T-helper 1 cell treated with Interleukin-12 subunit alpha and Interleukin-12 subunit beta and Interleukin-4 antibody, amounts not matched to agents 30 μg/mL and 1 μg/mL, for 36 hours (primary cell): ENCODE data around the gene RRBP1.
"Not testable (repeated sequence)": the region's sequence is repeated elsewhere in the genome, so short reads cannot be mapped to it uniquely, and the experiment has no call there.

Source experiments
- H3K27ac Mint-ChIP-seq: one replicate; pipeline ENCODE4 v1.8.0; 2021; ENCODE audit warnings: mild to moderate bottlenecking, mixed read lengths
- H3K27me3 Mint-ChIP-seq: one replicate; pipeline ENCODE4 v1.8.0; 2021; ENCODE audit warnings: low read depth, mixed read lengths
- H3K36me3 Mint-ChIP-seq: one replicate; pipeline ENCODE4 v1.8.0; 2021; ENCODE audit warnings: low read depth, mixed read lengths
- H3K4me1 Mint-ChIP-seq: one replicate; pipeline ENCODE4 v1.8.0; 2021; ENCODE audit warnings: low read depth, mixed read lengths
- H3K4me3 Mint-ChIP-seq: one replicate; pipeline ENCODE4 v1.8.0; 2021; ENCODE audit warnings: mild to moderate bottlenecking, moderate library complexity, mixed read lengths
- H3K9me3 Mint-ChIP-seq: one replicate; pipeline ENCODE4 v1.8.0; 2021; ENCODE audit warnings: mixed read lengths

RRBP1 gene

DNA sequence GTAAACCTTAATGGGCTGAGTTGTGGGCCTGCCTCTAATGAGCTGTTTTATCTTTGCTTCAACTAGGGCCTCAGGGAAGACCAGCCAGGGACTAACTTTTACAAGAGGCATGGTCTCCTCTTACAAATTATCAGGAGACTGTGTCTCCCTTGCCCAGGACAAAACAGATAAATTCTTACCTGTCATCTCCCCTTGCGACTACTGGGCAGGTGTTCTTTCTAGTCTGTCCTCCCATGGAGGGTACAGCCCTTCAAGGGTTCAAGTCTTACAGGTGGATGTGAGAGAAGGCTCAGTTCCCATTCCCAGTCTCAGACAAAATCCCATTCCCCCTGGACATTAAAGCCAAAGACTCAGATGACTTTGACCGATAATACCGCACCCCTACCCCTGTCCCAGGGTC lies 13.6 kb downstream of the RRBP1 start:
- no peak overlapping the region for H3K27ac Mint-ChIP-seq

DNA sequence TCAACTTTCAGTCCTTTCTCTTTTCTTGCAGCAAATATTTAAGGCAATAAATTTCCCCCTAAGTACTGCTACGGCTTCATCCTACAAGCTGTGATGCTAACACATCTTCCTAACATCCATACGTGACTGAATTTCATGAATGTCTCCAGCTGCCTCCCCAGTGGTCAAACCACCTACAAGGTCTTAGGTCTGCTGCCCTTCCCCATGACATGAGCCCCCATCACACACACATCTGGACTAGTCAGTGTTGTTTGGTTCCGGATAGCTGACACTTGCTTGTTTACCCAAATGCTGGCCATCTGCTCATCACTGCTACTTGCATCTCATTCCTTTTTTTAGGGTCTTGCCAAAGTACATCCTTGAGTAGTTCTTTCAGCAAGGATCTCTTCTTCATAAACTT lies 14.6 kb downstream of the RRBP1 start:
- Mint-ChIP-seq H3K36me3 (peaks cover 30% of the 10 kb centered on the region), H3K4me3 (no peak overlapping the region), H3K27me3 (no peaks in the 10 kb centered on the region), H3K27ac (no peak overlapping the region), H3K4me1 (peaks cover 53% of the 10 kb centered on the region), H3K9me3 (no peaks in the 10 kb centered on the region)

More for the DNA sequence above, 13.6 kb downstream of the RRBP1 start:
- H3K27me3 Mint-ChIP-seq = no peaks in the 10 kb centered on the region
- no peaks in the 10 kb centered on the region for H3K9me3 Mint-ChIP-seq
- peaks cover 47% of the 10 kb centered on the region for H3K4me1 Mint-ChIP-seq
- H3K36me3 Mint-ChIP-seq = peaks cover 32% of the 10 kb centered on the region
- no peak overlapping the region for H3K4me3 Mint-ChIP-seq

DNA sequence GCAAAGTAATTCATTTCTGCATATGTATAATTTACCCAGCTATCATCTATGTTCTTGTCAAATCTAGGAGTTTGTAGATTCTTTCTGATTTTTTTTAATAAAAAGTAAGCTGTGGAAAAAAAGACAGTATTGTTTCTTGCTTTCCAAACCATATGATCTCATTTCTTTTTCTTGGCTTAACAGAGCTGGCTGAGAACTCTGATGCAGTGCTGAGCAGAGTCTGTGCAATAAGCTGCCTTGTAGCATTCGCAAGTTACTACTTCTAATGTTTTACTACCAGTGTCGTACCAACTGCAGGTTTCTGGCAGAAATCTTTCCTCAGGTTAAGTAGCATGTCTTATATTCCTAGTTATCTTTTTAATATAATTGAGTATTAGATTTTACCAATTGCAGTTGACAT lies 15.6 kb downstream of the RRBP1 start:
- H3K4me1 Mint-ChIP-seq = peaks cover 60% of the 10 kb centered on the region
- no peak overlapping the region for H3K4me3 Mint-ChIP-seq
- no peak overlapping the region for H3K27ac Mint-ChIP-seq
- peaks cover 29% of the 10 kb centered on the region for H3K36me3 Mint-ChIP-seq
- no peaks in the 10 kb centered on the region for H3K27me3 Mint-ChIP-seq
- H3K9me3 Mint-ChIP-seq = no peaks in the 10 kb centered on the region

DNA sequence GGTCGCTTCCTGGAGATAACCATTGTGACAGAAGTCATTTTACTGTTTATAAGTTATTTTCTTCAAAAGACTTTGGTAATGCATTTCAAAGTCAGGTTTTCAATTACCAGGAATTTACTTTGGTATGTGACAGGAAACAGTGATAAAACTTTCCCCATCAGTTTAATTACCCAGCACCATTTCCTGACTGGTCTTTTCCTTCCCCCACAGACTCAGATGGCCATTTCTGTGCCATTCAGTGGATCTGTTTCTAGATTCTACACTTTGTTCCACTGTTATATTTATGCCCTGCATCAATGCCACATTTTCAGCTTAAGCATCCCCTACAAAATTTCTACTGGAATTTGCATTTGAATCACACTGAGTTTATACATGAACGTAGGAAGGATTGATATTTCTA lies 16.3 kb downstream of the RRBP1 start:
- Mint-ChIP-seq H3K27me3 (no peaks in the 10 kb centered on the region), H3K36me3 (peaks cover 23% of the 10 kb centered on the region), H3K4me1 (peaks cover 57% of the 10 kb centered on the region), H3K9me3 (no peaks in the 10 kb centered on the region), H3K27ac (peak overlapping the region; percentile 52), H3K4me3 (no peak overlapping the region)

DNA sequence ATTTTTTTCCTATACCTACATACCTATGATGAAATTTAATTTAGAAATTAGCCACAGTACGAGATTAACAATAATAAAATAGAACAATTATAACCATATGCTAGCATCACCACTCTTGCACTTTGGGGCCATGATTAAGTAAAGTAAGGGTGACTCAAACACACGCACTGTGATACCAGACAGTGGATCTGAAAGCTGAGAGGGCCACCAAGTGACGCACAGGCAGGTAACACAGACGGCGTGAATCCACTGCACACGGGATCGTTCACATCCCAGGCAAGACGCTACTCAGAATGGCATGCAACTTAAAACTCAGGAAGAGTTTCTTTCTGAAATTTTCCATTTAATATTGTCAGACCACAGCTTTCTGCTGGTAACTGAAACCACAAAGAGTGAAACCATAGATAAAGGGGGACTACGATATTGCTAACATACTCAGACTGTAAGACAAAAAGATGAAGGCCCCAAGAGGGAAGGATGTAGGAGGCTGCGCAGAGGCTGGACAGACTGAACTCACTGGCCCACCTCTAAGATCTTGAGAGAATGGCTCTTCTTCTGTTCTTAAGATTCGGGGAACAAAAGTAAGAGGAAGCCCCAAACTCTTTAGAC lies 17.9 kb downstream of the RRBP1 start:
- Mint-ChIP-seq H3K36me3 (peaks cover 33% of the 10 kb centered on the region), H3K27ac (peak overlapping the region; percentile 67), H3K9me3 (no peaks in the 10 kb centered on the region), H3K27me3 (no peaks in the 10 kb centered on the region), H3K4me1 (peaks cover 56% of the 10 kb centered on the region), H3K4me3 (peak overlapping the region; percentile 14)

DNA sequence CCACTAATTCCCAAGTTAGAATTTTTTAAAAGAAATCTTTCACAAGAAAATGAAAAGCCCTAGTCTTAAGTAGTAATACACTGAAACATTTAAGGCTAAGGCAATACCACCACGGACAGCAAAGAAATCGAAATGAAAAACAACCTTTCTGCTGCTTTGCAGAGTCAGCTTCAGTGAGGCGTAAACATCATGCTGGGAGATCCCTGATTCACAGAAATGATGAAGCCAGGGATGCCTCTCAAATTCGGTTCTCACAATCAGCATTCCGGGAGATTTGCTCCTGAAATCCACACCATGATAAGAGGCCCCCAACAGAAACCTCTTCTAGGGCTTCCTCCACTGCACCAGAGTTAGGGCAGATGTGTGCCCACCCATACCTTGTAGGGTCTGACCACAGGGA lies 18.6 kb downstream of the RRBP1 start:
- H3K4me1 Mint-ChIP-seq = peaks cover 56% of the 10 kb centered on the region
- H3K36me3 Mint-ChIP-seq = peaks cover 31% of the 10 kb centered on the region
- no peaks in the 10 kb centered on the region for H3K27me3 Mint-ChIP-seq
- no peak overlapping the region for H3K4me3 Mint-ChIP-seq
- H3K9me3 Mint-ChIP-seq = no peaks in the 10 kb centered on the region
- H3K27ac Mint-ChIP-seq = no peak overlapping the region

DNA sequence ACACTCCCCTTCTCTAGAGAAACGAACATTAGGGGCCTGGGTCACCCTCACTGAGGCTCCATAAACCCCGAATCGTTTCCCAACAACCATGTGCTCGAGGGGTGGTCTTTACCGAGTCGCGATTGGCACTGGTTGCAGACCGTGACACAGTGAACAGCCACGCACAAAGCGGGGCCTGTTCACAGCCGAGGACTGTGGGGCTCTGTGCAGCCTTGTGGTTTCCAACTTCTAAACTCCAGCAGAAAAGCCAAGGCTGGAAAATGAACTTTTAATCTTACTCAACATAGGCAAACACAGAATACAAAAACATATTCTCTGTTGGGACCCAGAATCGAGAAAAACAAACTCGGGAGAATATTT lies 19.0 kb downstream of the RRBP1 start:
- Mint-ChIP-seq H3K27me3 (no peaks in the 10 kb centered on the region), H3K4me3 (no peak overlapping the region), H3K27ac (no peak overlapping the region), H3K4me1 (peaks cover 55% of the 10 kb centered on the region), H3K36me3 (peaks cover 31% of the 10 kb centered on the region), H3K9me3 (no peaks in the 10 kb centered on the region)

DNA sequence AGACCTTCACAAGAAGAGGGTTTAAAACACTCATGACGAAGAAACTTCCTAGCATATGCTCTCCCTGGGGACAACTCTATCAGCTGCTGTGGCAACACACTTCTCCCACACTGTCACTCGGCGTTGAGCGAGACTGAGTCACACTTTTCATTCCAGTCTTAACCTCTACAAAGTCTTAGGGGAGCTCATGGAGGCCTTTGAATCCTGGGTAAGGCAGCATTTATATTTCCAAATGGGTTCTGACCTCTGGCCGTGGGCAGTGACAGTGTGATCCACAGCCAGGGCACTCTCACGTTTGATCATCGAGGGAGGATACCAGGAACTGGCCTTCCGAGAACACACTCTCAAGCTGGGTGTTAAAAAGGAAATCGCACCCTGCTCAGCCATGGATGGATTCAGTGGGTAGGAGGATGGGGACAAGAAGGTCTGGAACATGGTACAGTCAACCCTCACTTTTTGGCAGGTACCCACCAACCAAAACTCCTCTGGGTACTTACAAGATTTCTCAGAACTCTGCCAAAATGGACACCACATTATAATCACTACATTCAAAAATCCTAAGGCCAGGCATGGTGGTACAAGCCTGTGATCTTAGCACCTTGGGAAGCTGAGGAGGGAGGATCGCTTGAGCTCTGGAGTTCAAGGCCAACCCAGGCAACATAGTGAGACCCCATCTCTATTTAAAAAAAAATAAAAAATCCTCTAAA lies 19.6 kb downstream of the RRBP1 start:
- H3K4me3 Mint-ChIP-seq = peak overlapping the region; percentile 21
- no peaks in the 10 kb centered on the region for H3K27me3 Mint-ChIP-seq
- peak overlapping the region; percentile 77 for H3K27ac Mint-ChIP-seq
- no peaks in the 10 kb centered on the region for H3K9me3 Mint-ChIP-seq
- H3K4me1 Mint-ChIP-seq = peaks cover 56% of the 10 kb centered on the region
- H3K36me3 Mint-ChIP-seq = peaks cover 36% of the 10 kb centered on the region

DNA sequence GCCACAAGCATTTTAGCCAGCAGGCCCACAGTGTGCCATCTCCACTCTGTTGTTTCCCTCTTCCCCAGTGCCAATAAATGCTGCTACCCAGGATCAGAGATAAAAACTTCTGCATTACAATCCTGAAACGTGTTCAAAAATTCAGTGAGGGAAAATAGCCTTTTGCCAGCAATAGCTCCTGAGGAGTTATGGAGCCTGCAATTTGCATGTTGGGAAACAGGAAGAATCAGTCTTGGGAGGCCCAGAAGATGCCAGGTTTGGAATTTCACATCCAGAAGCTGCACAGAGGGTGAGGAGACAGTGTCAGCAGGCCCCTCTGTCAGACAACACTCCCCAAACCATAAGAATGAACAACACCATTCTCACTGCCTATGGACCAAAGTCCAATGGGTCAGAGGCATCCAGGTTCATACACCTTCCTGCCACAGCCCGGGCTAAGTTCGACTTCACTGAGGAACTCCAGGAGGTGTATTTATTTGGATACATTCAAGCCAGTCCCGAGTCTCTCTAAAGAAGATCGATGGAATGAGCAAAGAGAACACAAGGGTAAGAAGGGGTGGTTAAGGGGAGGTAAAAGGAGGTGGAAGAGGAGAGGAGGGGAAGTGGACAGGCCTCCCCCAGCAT lies 20.8 kb downstream of the RRBP1 start:
- H3K27ac Mint-ChIP-seq = no peak overlapping the region
- H3K4me1 Mint-ChIP-seq = peaks cover 50% of the 10 kb centered on the region
- H3K27me3 Mint-ChIP-seq = no peaks in the 10 kb centered on the region
- no peak overlapping the region for H3K4me3 Mint-ChIP-seq
- no peaks in the 10 kb centered on the region for H3K9me3 Mint-ChIP-seq
- peaks cover 42% of the 10 kb centered on the region for H3K36me3 Mint-ChIP-seq

DNA sequence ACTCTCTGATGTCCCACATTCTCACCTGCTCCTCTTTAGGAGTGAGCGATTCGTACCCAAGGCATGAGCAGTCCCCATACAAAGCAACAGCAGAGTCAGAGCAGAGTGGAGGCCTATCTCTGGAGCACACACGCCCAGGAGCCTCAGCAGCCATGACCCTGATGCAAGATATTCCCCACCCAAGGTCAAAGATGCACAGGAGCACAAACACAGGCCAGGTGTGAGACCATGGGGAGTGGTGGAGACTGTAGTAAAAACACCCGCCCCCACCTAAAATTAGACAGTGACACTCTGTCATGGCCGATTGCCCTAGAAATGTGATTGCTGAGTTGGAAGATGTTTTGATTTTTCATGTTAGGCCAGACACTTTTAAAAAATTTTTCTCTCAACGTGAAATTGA lies 21.4 kb downstream of the RRBP1 start:
- Mint-ChIP-seq H3K36me3 (peaks cover 41% of the 10 kb centered on the region), H3K27me3 (no peaks in the 10 kb centered on the region), H3K4me1 (peaks cover 44% of the 10 kb centered on the region), H3K27ac (peak overlapping the region; percentile 41), H3K9me3 (no peaks in the 10 kb centered on the region), H3K4me3 (no peak overlapping the region)

DNA sequence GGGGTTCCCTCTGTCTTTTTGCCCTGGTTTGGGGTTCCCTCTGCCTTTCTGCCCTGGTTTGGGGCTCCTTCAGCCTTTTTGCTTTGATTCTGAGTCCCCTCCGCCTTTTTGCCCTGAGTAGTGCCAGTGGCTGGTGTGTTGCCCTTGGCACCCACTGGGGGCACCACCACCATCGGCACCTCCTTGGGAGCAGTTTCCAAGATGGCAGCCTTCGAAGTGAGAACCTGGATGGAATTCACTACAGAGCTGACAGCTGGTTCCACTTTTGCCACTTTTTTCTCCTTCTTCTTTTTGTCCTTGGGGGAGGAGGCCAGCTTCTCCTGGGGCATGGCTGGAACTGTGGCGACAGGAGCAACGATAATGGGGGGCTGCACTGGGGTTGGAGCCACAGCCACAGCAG lies 22.2 kb downstream of the RRBP1 start:
- Mint-ChIP-seq H3K9me3 (no peaks in the 10 kb centered on the region), H3K4me1 (peaks cover 42% of the 10 kb centered on the region), H3K4me3 (no peak overlapping the region)

DNA sequence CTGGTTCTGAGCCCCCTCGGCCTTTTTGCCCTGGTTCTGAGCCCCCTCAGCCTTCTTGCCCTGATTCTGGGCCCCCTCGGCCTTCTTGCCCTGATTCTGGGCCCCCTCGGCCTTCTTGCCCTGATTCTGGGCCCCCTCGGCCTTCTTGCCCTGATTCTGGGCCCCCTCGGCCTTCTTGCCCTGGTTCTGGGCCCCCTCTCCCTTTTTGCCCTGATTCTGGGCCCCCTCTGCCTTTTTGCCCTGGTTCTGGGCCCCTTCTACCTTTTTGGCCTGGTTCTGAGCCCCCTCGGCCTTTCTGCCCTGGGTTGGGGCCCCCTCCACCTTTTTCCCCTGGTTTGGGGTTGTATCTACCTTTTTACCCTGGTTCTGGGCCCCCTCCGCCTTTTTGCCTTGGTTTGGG lies 22.7 kb downstream of the RRBP1 start:
- Mint-ChIP-seq H3K4me1 (peaks cover 37% of the 10 kb centered on the region), H3K36me3 (peaks cover 44% of the 10 kb centered on the region)
- not testable (repeated sequence) for H3K27me3 Mint-ChIP-seq, H3K4me3 Mint-ChIP-seq, H3K9me3 Mint-ChIP-seq, H3K27ac Mint-ChIP-seq

More for the DNA sequence above, 22.2 kb downstream of the RRBP1 start:
- peaks cover 44% of the 10 kb centered on the region for H3K36me3 Mint-ChIP-seq
- no peak overlapping the region for H3K27ac Mint-ChIP-seq
- no peaks in the 10 kb centered on the region for H3K27me3 Mint-ChIP-seq

DNA sequence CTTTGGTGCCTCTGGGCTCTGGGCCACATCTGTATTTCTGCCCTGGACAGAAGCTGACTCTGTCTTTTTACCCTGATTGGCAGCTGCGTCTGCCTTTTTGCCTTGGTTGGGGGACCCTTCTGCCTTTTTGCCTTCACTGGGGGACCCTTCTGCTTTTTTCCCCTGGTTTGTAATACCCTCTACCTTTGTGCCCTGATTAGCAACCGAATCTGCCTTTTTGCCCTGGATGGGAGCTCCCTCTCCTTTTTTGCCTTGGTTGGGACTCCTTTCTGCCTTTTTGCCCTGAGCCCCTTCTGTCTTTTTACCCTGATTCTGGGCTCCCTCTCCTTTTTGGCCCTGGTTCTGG lies 23.4 kb downstream of the RRBP1 start:
- Mint-ChIP-seq H3K9me3 (no peaks in the 10 kb centered on the region), H3K27me3 (no peaks in the 10 kb centered on the region), H3K4me1 (peaks cover 32% of the 10 kb centered on the region), H3K4me3 (no peak overlapping the region), H3K27ac (no peak overlapping the region), H3K36me3 (peaks cover 44% of the 10 kb centered on the region)

DNA sequence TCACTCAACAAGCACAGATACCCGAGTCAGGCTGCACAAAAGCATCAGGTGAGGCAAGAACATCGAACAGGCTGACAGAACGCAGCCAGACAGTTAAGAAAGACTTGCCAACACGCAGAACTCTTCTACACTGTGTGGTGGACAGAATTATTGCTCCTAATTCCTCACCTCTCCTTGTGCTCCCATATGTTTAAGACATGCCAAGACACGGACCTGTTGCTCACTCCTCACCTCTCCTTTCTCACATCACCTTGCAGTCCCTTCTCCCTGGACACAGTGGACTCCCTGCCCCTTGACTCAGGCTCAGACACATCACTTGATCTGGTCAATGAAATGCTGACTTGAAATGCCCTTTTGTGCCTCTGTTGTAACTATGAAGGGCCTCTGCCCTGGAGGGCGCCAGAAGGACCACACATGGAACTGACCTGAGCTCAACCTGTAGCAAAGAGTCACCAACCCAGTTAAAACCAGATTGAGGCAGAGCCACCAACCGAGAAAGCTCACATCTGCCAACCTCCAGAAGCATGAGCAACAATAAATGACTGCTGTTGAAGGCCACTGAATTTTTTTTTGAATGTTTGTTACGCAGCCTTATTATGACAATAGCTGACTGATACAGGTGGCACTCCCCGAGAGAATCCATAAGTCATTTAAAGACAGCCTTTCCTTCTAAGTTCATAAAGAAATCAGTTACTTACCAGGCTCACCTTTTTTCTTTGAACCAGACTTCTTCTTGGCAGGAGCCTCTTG lies 24.0 kb downstream of the RRBP1 start:
- no peaks in the 10 kb centered on the region for H3K9me3 Mint-ChIP-seq
- H3K36me3 Mint-ChIP-seq = peaks cover 44% of the 10 kb centered on the region
- H3K4me3 Mint-ChIP-seq = no peak overlapping the region
- H3K27me3 Mint-ChIP-seq = no peaks in the 10 kb centered on the region
- H3K27ac Mint-ChIP-seq = no peak overlapping the region
- peaks cover 29% of the 10 kb centered on the region for H3K4me1 Mint-ChIP-seq
